ENCODE measurements around the gene XRCC1.

DNA sequence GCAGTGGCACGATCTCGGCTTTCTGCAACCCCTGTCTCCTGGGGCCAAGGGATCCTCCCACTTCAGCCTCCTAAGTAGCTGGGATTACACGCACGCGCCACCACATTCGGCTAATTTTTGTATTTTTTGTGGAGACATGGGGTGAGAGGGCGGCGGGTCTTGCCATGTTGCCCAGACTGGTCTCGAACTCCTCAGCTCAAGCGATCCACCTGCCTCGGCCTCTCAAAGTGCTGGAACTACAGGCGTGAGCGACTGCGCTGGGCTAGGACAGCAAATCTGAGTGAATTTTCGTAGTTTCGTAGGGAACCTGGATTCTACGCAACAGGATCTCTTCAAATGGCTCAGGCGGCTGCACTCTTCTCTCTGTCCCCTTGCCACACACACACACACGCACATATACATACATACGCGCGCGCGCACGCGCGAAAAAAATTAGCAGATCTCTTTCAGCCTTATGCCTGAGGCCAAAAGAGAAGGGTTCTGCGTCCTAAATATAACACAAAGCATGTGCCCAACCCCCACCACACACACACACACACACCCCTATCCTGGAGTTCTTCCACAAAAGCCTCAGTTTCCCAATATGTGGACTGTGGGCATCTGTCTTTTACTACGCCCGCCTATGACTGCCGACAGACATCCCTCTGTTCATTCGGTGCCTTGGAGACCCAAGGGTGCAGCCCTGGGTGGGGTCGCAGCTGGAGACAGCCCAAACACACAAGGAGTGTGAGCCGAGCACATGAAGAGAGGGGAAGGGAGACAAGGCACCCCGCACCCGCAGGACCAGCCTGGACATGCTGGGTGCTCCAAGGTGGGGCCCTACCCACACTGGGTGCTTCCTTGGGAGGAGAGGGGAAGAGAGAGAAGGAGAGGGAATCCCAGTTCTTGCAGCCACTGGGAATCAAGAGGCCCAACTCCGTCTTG is 890 bp upstream of the XRCC1 start:
- TF ChIP-seq, protein P1, sequence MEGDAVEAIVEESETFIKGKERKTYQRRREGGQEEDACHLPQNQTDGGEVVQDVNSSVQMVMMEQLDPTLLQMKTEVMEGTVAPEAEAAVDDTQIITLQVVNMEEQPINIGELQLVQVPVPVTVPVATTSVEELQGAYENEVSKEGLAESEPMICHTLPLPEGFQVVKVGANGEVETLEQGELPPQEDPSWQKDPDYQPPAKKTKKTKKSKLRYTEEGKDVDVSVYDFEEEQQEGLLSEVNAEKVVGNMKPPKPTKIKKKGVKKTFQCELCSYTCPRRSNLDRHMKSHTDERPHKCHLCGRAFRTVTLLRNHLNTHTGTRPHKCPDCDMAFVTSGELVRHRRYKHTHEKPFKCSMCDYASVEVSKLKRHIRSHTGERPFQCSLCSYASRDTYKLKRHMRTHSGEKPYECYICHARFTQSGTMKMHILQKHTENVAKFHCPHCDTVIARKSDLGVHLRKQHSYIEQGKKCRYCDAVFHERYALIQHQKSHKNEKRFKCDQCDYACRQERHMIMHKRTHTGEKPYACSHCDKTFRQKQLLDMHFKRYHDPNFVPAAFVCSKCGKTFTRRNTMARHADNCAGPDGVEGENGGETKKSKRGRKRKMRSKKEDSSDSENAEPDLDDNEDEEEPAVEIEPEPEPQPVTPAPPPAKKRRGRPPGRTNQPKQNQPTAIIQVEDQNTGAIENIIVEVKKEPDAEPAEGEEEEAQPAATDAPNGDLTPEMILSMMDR (conservative IDR thresholded peaks at IDR 0.05; ENCODE audit: low read length): no peak
- TF ChIP-seq EZH2phosphoT487 (IDR thresholded peaks at IDR 0.05; ENCODE audit: borderline replicate concordance, low read depth, low read length): no peak

Data from OCI-LY7 (cell line).